Calu3 (cell line): Measurements from ENCODE around the gene GVQW3. TPM values are rescaled to one million over a fixed set of nuclear protein-coding genes. Genes with fewer than 3 reads are reported as not detected.
A peak's percentile ranks its signal among the peaks of the same experiment; 100 is the strongest.

Experiments used
- BruUV-seq: library from RNA; stranded (reverse); fragments of 400-500 nt; replicated peaks from 2 replicates; lab custom pipeline; 2021; lab: Mats Ljungman, UMichigan
- CTCF ChIA-PET: fragments of 300-600 bp; sonication (Branson Sonifier 250); formaldehyde crosslinking; loops from one replicate; lab custom pipeline; 2022; ENCODE audit warnings: antibody characterized with exemption; lab: Charles Lee
- DNase-seq: peaks from one replicate; pipeline ENCODE4 v3.0.0; 2022
- H3K27ac Mint-ChIP-seq: one replicate; pipeline ENCODE4 v1.8.0; 2022; ENCODE audit warnings: mixed read lengths; ENCODE audit not compliant: unreplicated experiment
- H3K27me3 Mint-ChIP-seq: one replicate; pipeline ENCODE4 v1.8.0; 2022; ENCODE audit warnings: mixed read lengths; ENCODE audit not compliant: unreplicated experiment
- H3K36me3 Mint-ChIP-seq: one replicate; pipeline ENCODE4 v1.8.0; 2022; ENCODE audit warnings: mild to moderate bottlenecking, moderate library complexity, mixed read lengths; ENCODE audit not compliant: insufficient read depth, unreplicated experiment
- H3K4me1 Mint-ChIP-seq: one replicate; pipeline ENCODE4 v1.8.0; 2022; ENCODE audit warnings: mild to moderate bottlenecking, low read depth, mixed read lengths; ENCODE audit not compliant: unreplicated experiment
- H3K4me3 Mint-ChIP-seq: one replicate; pipeline ENCODE4 v1.8.0; 2022; ENCODE audit warnings: mild to moderate bottlenecking, low read depth, moderate library complexity, mixed read lengths; ENCODE audit not compliant: unreplicated experiment
- H3K9me3 Mint-ChIP-seq: one replicate; pipeline ENCODE4 v1.8.0; 2022; ENCODE audit warnings: low read depth, mixed read lengths; ENCODE audit not compliant: unreplicated experiment
- intact Hi-C: fragments of 100-400 bp; cut with micrococcal nuclease; formaldehyde crosslinking; loops from one replicate; pipeline ENCODE4 v1.10.0; 2022; ENCODE audit not compliant: unreplicated experiment
- total RNA-seq: library from RNA; stranded (reverse); gene quantifications from 2 replicates; pipeline ENCODE4 v1.2.3, GENCODE V29; 2022
- TF ChIP-seq, protein P1 (sequence below): fragments of 200-600 bp; IDR thresholded peaks from one replicate; pipeline ENCODE4 v1.8.0; 2022; ENCODE audit warnings: antibody characterized with exemption; ENCODE audit not compliant: unreplicated experiment

The GVQW3 gene
- total RNA-seq, 1 experiment from 2014 or later: 7.2 TPM

DNA sequence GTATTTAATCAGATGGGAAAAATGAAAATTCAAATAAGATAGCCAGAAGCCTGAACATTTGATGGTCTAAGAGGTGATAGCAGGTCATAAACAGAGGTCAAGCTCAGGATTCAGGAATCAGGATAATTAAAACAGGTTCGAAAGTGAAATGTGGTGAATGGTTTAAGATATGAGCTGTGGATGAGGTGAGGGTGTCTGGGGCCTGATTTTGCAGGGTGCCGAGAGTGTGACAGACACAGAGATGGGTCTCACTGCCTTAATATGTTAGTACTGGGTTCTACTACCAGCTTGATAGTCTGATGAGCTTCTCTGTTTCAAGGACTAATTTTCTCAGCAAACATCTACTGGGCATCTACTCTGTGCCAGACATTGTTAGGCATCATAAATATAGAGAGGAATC, 43.8 kb downstream of the GVQW3 start:
- H3K4me1 Mint-ChIP-seq: peaks cover 9% of the 10 kb centered on the region
- H3K4me3 Mint-ChIP-seq: no peak overlapping the region
- TF ChIP-seq, protein P1, sequence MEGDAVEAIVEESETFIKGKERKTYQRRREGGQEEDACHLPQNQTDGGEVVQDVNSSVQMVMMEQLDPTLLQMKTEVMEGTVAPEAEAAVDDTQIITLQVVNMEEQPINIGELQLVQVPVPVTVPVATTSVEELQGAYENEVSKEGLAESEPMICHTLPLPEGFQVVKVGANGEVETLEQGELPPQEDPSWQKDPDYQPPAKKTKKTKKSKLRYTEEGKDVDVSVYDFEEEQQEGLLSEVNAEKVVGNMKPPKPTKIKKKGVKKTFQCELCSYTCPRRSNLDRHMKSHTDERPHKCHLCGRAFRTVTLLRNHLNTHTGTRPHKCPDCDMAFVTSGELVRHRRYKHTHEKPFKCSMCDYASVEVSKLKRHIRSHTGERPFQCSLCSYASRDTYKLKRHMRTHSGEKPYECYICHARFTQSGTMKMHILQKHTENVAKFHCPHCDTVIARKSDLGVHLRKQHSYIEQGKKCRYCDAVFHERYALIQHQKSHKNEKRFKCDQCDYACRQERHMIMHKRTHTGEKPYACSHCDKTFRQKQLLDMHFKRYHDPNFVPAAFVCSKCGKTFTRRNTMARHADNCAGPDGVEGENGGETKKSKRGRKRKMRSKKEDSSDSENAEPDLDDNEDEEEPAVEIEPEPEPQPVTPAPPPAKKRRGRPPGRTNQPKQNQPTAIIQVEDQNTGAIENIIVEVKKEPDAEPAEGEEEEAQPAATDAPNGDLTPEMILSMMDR: no peak

DNA sequence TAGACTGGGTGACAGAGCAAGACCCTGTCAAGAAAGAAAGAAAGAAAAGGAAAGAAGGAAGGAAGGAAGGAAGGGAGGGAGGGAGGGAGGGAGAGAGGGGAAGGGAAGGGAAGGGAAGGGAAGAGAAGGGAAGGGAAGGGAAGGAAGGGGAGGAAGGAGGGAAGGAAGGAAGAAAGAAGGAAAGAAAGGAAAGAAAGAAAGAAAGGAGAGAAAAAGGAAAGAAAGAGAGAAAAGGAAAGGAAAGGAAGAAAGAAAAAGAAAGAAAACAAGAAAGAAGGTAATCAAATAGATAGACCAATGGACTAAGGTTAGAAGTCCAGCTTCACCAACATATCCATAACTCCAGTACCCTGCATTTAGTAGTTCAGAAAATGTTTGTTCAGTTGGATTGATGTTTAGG, 45.5 kb downstream of the GVQW3 start:
- H3K27me3 Mint-ChIP-seq: peaks cover 66% of the 10 kb centered on the region
- CTCF ChIA-PET: no interaction called here
- no peak overlapping the region for H3K4me3 Mint-ChIP-seq
- H3K4me1 Mint-ChIP-seq: peaks cover 9% of the 10 kb centered on the region
- no peak overlapping the region for H3K27ac Mint-ChIP-seq
- no peaks in the 10 kb centered on the region for H3K36me3 Mint-ChIP-seq
- BruUV-seq: no TSS peak
- H3K9me3 Mint-ChIP-seq: no peaks in the 10 kb centered on the region
- DNase-seq: no peak
- intact Hi-C loops: no loop called here
- TF ChIP-seq, protein P1: no peak

More for the DNA sequence above, 43.8 kb downstream of the GVQW3 start:
- DNase-seq: no peak
- Mint-ChIP-seq H3K27me3 (peaks cover 60% of the 10 kb centered on the region), H3K27ac (no peak overlapping the region), H3K36me3 (no peaks in the 10 kb centered on the region), H3K9me3 (no peaks in the 10 kb centered on the region)
- CTCF ChIA-PET: no interaction called here
- intact Hi-C loops: no loop called here
- no TSS peak for BruUV-seq

DNA sequence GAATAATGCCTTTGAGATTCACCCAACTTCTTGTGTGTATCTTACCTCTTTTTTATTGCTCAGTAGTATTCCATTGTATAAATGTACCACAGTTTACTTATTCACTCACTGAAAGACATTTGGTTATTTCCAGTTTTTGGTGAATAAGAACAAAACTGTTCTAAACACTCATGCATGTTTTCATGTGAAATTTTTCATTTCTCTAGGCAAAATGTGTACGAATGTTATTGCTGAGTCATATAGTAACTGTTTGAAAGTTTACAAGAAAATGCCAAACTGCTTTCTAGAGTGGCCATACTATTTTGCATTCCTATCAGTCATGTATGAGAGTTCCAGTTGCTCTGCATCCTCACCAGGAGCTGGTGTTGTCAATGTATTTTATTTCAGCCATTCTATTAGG, 54.9 kb downstream of the GVQW3 start:
- TF ChIP-seq, protein P1: no peak
- no peak for DNase-seq
- intact Hi-C loops: no loop called here
- H3K36me3 Mint-ChIP-seq: no peaks in the 10 kb centered on the region
- no peaks in the 10 kb centered on the region for H3K4me1 Mint-ChIP-seq
- CTCF ChIA-PET: no interaction called here
- no peak overlapping the region for H3K4me3 Mint-ChIP-seq
- H3K27ac Mint-ChIP-seq: no peak overlapping the region
- no peaks in the 10 kb centered on the region for H3K9me3 Mint-ChIP-seq
- H3K27me3 Mint-ChIP-seq: peaks cover 13% of the 10 kb centered on the region
- BruUV-seq: no TSS peak

DNA sequence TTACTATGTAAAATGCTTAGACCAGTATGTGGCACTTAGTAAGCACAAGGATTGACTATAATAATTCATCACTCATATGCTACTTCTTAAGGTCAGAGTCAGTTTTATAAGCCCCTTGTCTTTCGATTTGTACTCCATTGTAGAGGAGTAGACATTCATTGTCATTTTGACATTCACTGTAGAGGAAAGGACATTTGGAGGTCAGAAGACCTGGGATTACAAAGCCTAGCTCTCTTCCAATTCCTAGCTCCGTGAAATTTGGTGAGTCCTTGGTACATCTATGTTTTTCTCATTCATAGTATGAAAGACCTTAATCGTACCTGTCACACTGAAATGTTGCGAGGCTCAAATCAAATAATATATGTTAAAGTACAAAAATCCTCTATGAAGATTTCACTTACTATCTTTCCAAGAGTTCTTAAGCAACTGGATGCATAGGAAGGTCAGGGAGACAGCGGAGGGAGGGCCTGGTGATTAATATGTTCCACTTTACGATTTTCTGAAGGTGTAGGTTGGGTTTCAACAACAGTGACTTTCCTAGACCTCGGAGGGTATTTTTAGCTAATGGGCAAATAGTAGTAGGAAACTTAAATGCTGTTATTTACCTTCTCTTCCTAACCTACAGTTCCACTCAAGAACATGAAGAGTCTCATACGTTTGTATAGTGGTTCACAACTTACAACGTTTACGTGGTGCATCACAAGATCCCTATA, 62.3 kb downstream of the GVQW3 start:
- DNase-seq: no peak
- BruUV-seq: no TSS peak
- intact Hi-C loops: no loop called here

More for the DNA sequence above, 62.3 kb downstream of the GVQW3 start:
- CTCF ChIA-PET: no interaction called here
- Mint-ChIP-seq H3K4me1 (peaks cover 8% of the 10 kb centered on the region), H3K27me3 (no peaks in the 10 kb centered on the region), H3K27ac (peak overlapping the region; percentile 96), H3K9me3 (no peaks in the 10 kb centered on the region), H3K36me3 (peaks cover 30% of the 10 kb centered on the region), H3K4me3 (peak overlapping the region; percentile 99)
- TF ChIP-seq, protein P1: no peak
